Head of caudate nucleus (tissue), 42 donors: ENCODE measurements around the gene RGS3.
"Not testable (repeated sequence)": the region's sequence is repeated elsewhere in the genome, so short reads cannot be mapped to it uniquely, and the experiment has no call there.

Experiments used
- DNase-seq, 42 donors: peaks; one replicate each; pipeline versions ENCODE4 v3.0.0 to v3.0.0-alpha.2; 2020 to 2021; ENCODE audit warnings: mixed read lengths in 7 of 42
- intact Hi-C: fragments of 100-400 bp; cut with DNase I; formaldehyde crosslinking; loops from one replicate; pipeline ENCODE4 v1.15.0; 2022

RGS3 gene

DNA sequence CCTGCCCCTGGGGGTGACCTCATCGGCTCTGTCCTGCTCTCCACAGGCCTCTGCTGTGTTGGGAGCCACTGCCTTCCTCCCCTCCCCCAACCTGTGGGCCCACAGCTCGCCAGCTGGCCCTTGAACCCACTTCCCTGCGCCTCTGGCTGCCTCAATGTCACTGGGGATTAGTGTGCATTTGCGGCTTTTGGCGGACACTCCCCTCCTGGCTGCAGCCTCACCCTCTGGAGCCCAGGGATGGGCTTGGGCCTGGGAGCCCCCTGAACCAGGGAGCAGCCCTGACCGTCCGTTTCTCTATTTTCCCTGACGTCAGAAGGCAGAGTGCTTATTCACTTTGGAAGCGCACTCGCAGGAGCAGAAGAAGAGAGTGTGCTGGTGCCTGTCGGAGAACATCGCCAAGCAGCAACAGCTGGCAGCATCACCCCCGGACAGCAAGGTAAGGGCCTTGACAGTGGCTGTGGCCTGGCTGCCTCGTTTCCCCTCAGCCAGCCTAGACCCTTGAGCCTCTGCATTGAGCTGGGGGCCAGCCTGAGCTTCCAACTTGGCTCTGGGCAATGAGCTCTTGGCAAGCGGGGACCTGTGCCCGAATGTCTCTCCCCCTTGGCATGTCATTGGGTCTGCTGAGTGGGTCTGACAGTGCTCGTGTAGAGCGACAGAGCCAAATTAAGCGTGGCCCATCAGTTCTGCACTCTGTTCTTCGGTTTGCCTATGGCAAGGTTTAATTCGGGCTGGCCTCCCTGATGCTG, 73.1 kb downstream of the RGS3 start:
- intact Hi-C loops, result loop anchor here (5.0 kb wide), 1 partner anchor 46 kb away; no protein-coding TSS in a partner anchor
- DNase-seq, result peak in 41 of 42 donors; percentile 87 to 98 (median 95)

- DNase-seq, result peak in 5 of 42 donors; percentile 26 to 70 (median 38)
Observed at GRCh38 chr9:113537229-113537810, 73.8 kb downstream of the RGS3 start.

DNA sequence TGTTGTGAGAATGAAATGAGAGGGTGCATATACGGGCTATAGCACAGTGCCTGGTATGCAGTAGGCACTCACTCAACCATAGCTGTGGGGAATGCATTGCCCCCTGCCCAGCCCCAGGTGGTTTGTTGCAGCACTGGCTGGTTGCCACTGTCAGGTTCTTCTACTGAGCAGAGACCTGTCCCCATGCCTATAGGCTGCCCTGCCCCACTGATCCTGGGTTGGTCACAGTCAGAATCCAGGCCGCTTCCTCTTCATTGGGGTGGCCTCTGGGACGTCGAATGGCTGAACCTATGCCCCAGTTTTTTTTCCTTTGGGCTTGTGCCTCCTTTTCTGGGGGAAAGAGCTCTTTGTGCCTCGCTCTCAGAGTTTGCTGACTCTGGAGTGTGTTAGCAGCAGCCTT, 74.6 kb downstream of the RGS3 start:
- DNase-seq, result no peak
- intact Hi-C loops, result loop anchor here (5.0 kb wide), 1 partner anchor 44 kb away; no protein-coding TSS in a partner anchor

More at GRCh38 chr9:113537229-113537810, 73.8 kb downstream of the RGS3 start:
- intact Hi-C loops, result loop anchor here (5.0 kb wide), 1 partner anchor 45 kb away; no protein-coding TSS in a partner anchor

DNA sequence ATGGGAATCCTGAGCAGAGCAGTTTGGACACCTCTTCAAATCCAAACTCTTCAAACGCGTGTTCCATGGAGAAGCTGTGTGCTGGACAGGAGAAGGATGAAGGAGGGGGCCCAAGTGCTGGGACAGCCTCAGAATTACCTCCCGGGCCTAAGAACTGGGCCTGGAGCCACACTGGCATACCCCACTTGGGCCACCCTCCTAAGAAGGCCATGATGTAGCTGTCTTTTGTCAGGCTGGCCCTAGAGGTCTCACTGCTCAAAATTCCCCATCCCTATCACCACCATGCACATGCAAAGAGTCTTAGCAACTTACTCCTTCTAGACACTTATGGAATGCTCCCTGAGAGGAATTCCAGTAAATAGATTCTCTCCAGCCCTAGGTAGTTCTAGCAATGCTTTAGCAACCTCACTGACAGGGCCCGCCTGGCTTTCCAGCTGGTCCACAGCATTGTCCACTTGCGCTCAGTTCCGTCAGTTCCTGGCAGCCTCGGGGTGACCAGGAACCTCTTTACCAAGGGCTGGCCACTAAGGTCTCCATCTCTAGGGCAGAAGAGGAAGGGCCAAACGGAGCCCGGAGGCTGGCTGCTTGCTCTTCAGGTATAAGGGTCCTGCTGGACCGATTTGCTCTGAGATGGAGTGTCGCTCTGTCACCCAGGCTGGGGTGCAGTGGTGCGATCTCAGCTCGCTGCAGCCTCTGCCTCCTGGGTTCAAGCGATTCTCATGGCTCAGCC, 75.3 kb downstream of the RGS3 start:
- intact Hi-C loops, result loop anchor here (5.0 kb wide), 1 partner anchor 43 kb away; no protein-coding TSS in a partner anchor
- DNase-seq, result no peak

DNA sequence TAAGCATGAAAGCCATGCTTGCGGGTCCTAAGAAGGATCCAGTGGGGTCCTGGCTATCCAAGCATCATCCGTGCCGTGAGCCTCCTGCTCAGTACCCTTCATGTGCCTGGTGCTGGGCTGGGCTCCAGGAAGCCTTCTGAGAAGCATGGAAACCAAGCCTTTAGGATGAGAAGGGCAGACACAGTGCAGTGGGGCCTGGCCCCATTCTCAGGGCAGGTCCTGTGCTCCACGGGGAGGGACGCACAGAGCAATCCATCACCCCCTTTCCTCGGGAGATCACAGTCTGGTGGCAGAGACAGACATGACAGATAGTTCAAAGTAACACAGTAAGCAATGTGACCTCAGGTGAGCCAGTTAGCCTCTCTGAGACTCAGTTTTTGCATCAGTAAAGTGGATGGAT, 76.9 kb downstream of the RGS3 start:
- DNase-seq, result peak in 1 of 42 donors; percentile 25
- intact Hi-C loops, result no loop called here

DNA sequence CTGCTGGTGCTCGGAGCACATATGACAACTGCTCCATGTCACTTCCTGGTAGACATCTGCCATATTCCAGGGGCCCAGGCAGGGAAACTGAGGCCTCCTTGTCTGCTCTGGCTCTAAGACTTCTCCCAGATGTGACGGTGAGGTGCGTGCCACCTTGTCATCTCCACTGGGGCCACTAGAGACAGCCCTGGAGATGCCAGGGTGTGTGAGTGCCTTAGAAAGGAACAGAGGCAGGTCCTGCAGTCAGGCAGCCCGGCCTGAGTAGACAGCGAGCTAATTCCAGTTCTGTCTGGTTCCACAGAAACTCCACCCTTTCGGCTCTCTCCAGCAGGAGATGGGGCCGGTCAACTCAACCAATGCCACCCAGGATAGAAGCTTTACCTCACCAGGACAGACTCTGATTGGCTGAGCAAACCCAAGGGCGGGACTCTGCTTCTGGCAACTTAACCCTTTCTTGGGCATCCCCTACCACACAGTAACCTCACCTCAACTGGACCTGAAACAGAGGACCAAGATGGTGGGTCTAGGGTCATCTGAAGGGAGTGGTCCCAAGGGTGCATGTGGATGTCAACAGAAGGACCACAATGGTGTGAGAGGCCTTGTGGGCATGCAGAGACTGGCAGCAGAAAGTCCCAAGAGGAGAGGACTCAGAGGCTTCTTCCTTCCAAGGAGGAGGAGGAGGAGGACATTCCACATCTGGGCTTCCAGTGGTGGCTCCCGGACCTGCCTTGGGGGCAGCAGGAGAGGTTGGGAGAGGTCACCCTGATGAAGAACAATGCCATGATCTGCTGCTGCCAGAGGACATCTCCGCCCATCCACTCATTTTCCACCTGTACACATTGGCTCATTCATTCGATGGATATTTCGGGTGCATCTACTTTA, 77.7 kb downstream of the RGS3 start:
- DNase-seq, result peak in 32 of 42 donors; percentile 32 to 84 (median 62)
- intact Hi-C loops, result no loop called here

GRCh38 chr9:113542006-113542405, 78.5 kb downstream of the RGS3 start:
- intact Hi-C loops, result no loop called here
- peak in 2 of 42 donors; percentile 10 to 14 for DNase-seq

- intact Hi-C loops, result no loop called here
- peak in 2 of 42 donors; percentile 18 to 27 for DNase-seq
Observed at GRCh38 chr9:113542741-113543140, 79.2 kb downstream of the RGS3 start.

DNA sequence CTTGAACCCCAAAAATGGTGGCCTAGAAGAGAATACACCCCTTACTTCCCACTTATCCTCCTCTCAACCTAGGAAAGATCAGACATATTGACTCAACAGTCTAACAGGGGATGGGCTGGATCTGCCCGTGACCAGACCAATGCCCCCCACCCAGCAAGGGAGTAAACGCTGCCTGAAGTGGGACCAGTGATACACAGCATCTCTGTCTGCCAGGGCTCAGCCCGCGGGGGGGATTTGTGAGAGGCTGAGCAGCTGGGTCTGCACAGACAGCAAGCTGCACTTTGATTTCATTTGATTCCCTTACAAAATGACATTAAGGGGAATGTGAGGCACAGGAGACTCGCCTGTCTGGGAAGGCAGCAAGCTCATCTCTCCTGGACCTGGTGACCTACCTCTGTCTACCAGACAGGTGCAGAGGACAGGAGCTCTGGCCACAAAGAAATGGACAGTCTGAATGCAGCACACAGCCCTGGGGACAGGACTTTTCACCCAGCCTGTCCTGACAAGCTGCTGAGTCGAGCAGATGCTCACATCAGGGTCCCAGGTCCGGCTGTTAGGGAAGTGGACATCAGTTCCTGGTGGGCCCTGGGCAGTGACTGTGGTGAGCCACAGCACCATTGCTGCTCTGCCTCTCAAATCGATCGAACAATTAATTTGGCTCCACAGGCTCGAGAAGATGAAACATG, 79.9 kb downstream of the RGS3 start:
- intact Hi-C loops, result no loop called here
- peak in 17 of 42 donors; percentile 26 to 70 (median 53) for DNase-seq

GRCh38 chr9:113543982-113544303, 80.4 kb downstream of the RGS3 start:
- intact Hi-C loops, result no loop called here
- peak in 8 of 42 donors; percentile 31 to 63 (median 46) for DNase-seq

DNA sequence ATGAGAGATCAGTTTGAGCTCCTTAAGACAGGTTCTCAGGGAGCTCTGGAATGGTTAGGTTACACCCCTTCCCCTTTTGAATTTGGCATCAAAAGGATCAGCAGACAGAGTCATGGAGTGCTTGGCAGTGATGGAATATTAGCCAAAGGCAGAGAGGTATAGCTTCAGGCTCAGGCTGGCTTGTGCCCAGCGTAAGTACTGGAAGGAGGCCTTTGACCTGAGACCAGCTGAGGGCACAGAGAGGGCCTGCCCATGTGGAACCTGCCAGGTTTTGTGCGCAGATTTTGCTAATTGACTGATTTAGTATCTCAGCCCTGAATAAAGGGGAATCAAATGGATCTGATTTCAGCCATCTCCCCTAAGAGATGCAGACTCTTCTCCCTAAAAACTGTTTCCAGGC, 81.5 kb downstream of the RGS3 start:
- intact Hi-C loops, result no loop called here
- peak in 1 of 42 donors; percentile 26 for DNase-seq

- intact Hi-C loops, result no loop called here
- peak in 1 of 42 donors; percentile 2 for DNase-seq
Observed at GRCh38 chr9:113546566-113546965, 83.0 kb downstream of the RGS3 start.

GRCh38 chr9:113547501-113547900, 84.0 kb downstream of the RGS3 start:
- peak in 1 of 42 donors; percentile 8 for DNase-seq
- intact Hi-C loops, result no loop called here

- intact Hi-C loops, result no loop called here
- DNase-seq, result peak in 40 of 42 donors; percentile 10 to 82 (median 60)
Observed at GRCh38 chr9:113548221-113549041, 84.9 kb downstream of the RGS3 start.

DNA sequence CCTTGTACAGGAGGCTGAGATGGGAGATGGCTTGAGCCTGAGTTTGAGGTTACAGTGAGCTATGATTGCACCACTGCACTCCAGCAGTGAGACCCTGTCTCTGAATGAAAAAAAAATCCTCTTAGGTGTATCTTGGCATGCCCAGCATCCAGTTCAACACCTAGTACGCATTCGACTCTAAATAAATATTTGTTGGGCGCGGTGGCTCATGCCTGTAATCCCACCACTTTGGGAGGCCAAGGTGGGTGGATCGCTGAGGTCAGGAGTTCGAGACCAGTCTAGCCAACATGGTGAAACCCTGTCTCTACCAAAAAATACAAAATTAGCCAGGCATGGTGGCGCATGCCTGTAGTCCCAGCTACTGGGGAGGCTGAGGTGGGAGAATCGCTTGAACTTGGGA, 86.4 kb downstream of the RGS3 start:
- peak in 1 of 42 donors; percentile 16 for DNase-seq
- intact Hi-C loops, result not testable (repeated sequence)

DNA sequence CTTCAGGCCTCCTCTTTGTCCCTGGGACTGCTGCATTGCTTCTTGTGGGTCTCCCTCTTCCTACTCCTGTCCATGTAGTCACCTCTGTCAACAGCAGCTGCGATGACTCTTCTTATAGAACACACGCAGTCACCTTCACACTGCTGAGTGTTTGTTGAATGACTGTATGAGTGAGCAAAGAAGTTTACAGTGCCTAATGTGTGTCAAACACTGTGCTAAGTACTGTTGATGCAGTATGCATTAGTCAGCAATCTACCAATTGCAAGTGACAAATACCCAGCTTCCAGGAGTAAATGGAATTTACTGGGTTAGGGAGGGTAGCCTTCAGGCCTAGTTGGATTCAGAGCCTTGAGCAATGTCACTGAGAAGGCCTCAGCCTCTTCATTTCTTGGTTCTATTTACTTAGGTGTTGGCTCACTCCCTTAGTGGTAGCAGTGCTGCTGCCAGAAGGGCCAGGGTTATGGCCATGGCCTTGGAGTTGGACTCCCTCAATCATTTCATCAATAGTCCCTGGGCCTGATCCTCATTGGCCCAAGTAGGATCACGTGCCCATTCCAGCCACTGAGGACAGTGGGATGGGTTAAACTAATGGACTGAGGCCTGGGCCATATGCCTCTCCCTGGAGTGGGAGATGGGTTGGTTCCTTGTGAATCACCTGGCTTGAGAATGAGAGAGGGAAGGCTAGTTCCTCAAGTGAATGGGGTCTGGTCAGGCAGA, 93.5 kb downstream of the RGS3 start:
- intact Hi-C loops, result no loop called here
- peak in 4 of 42 donors; percentile 2 to 11 (median 10) for DNase-seq
